Endothelial cell (in vitro differentiated cells): ENCODE data around the gene TAF9B. TPM values are rescaled to one million over a fixed set of nuclear protein-coding genes. Genes with fewer than 3 reads are reported as not detected.
"Not testable (repeated sequence)": the region's sequence is repeated elsewhere in the genome, so short reads cannot be mapped to it uniquely, and the experiment has no call there.

Experiments used
- DNase-seq: peaks from one replicate; pipeline ENCODE4 v3.0.0; 2021; ENCODE audit warnings: low spot score
- H3K27ac Mint-ChIP-seq: one replicate; pipeline ENCODE4 v1.8.0; 2021; ENCODE audit warnings: mixed read lengths, inconsistent platforms; ENCODE audit not compliant: unreplicated experiment
- H3K27me3 Mint-ChIP-seq: one replicate; pipeline ENCODE4 v1.8.0; 2021; ENCODE audit warnings: mild to moderate bottlenecking, moderate library complexity, mixed read lengths, inconsistent platforms; ENCODE audit not compliant: unreplicated experiment
- H3K36me3 Mint-ChIP-seq: one replicate; pipeline ENCODE4 v1.8.0; 2021; ENCODE audit warnings: mild to moderate bottlenecking, low read depth, mixed read lengths, inconsistent platforms; ENCODE audit not compliant: unreplicated experiment
- H3K4me1 Mint-ChIP-seq: one replicate; pipeline ENCODE4 v1.8.0; 2021; ENCODE audit warnings: mild to moderate bottlenecking, mixed read lengths, inconsistent platforms; ENCODE audit not compliant: unreplicated experiment
- H3K4me3 Mint-ChIP-seq: one replicate; pipeline ENCODE4 v1.8.0; 2021; ENCODE audit warnings: mild to moderate bottlenecking, mixed read lengths, inconsistent platforms; ENCODE audit not compliant: unreplicated experiment
- H3K9me3 Mint-ChIP-seq: one replicate; pipeline ENCODE4 v1.8.0; 2021; ENCODE audit warnings: mixed read lengths, inconsistent platforms; ENCODE audit not compliant: unreplicated experiment
- CTCF ChIP-seq: fragments of 200-600 bp; sonication (generic); IDR thresholded peaks from one replicate; pipeline ENCODE4 v1.5.0; 2021; ENCODE audit warnings: antibody characterized with exemption; ENCODE audit not compliant: unreplicated experiment
- total RNA-seq: library from RNA; stranded (reverse); fragmentation: NEBNext Ultra II Directional; extraction: Animal tissue kit (Norgen Biotek cat#: 25700); gene quantifications from one replicate; pipeline ENCODE4 v1.2.1, GENCODE V29; 2021; ENCODE audit not compliant: unreplicated experiment

The TAF9B gene
- total RNA-seq, 1 donor from 2014 or later = 19.5 TPM

- Mint-ChIP-seq H3K4me3 (peak overlapping the region; percentile 47), H3K27ac (peak overlapping the region; percentile 48), H3K9me3 (no peaks in the 10 kb centered on the region), H3K27me3 (peaks cover 2% of the 10 kb centered on the region), H3K4me1 (peaks cover 23% of the 10 kb centered on the region), H3K36me3 (no peaks in the 10 kb centered on the region)
- TF ChIP-seq CTCF = no peak
- DNase-seq = no peak
Measured at GRCh38 chrX:78103001-78103622, 36.3 kb downstream of the TAF9B start.

- no peak for TF ChIP-seq CTCF
- Mint-ChIP-seq H3K36me3 (no peaks in the 10 kb centered on the region), H3K9me3 (no peaks in the 10 kb centered on the region), H3K27ac (no peak overlapping the region), H3K4me1 (peaks cover 14% of the 10 kb centered on the region), H3K4me3 (no peak overlapping the region), H3K27me3 (peaks cover 2% of the 10 kb centered on the region)
- no peak for DNase-seq
Measured at GRCh38 chrX:78102091-78102490, 37.4 kb downstream of the TAF9B start.

GRCh38 chrX:78098108-78098507, 41.3 kb downstream of the TAF9B start:
- DNase-seq = no peak
- Mint-ChIP-seq H3K9me3 (no peaks in the 10 kb centered on the region), H3K4me1 (peaks cover 7% of the 10 kb centered on the region), H3K27me3 (no peaks in the 10 kb centered on the region), H3K27ac (no peak overlapping the region), H3K4me3 (no peak overlapping the region), H3K36me3 (no peaks in the 10 kb centered on the region)
- TF ChIP-seq CTCF = no peak

GRCh38 chrX:78092296-78092695, 47.2 kb downstream of the TAF9B start:
- Mint-ChIP-seq H3K9me3 (no peaks in the 10 kb centered on the region), H3K27me3 (peaks cover 4% of the 10 kb centered on the region), H3K4me3 (no peak overlapping the region), H3K27ac (no peak overlapping the region), H3K36me3 (no peaks in the 10 kb centered on the region), H3K4me1 (peaks cover 4% of the 10 kb centered on the region)
- no peak for TF ChIP-seq CTCF
- peak; percentile 40 for DNase-seq

GRCh38 chrX:78081413-78081812, 58.0 kb downstream of the TAF9B start:
- not testable (repeated sequence) for H3K27me3 Mint-ChIP-seq, H3K36me3 Mint-ChIP-seq, H3K9me3 Mint-ChIP-seq, H3K27ac Mint-ChIP-seq, DNase-seq, H3K4me1 Mint-ChIP-seq, H3K4me3 Mint-ChIP-seq

Other genes starting within 250 kb of the TAF9B start
- 52.4 TPM for gene MAGT1, start 244.2 kb downstream of the TAF9B start, total RNA-seq
- 155 TPM for gene COX7B, start 240.2 kb downstream of the TAF9B start, total RNA-seq
- gene ATP7A, start 229.0 kb downstream of the TAF9B start, total RNA-seq = 6.7 TPM
- gene PGAM4, start 170.0 kb downstream of the TAF9B start, total RNA-seq = not detected
- 380 TPM for gene PGK1, start 35.4 kb downstream of the TAF9B start, total RNA-seq
- 0.13 TPM for gene CYSLTR1, start 188.0 kb upstream of the TAF9B start, total RNA-seq